Parathyroid adenoma (tissue), 2 donors: ENCODE results near the gene TFAP2A.

Experiments
- H2AFZ ChIP-seq: fragments of 300-600 bp; sonication (generic); one replicate; pipeline ENCODE4 v1.7.0; 2017; ENCODE audit warnings: antibody characterized with exemption, mild to moderate bottlenecking
- H3K27ac ChIP-seq: fragments of 300-600 bp; sonication (generic); one replicate; pipeline ENCODE4 v1.7.0; 2017
- H3K27me3 ChIP-seq: fragments of 300-600 bp; sonication (generic); one replicate; pipeline ENCODE4 v1.7.0; 2017; ENCODE audit warnings: low read length; ENCODE audit not compliant: control insufficient read depth, insufficient read depth
- H3K36me3 ChIP-seq: fragments of 300-600 bp; sonication (generic); one replicate; pipeline ENCODE4 v1.7.0; 2017; ENCODE audit warnings: low read length; ENCODE audit not compliant: control insufficient read depth, insufficient read depth
- H3K4me1 ChIP-seq: fragments of 300-600 bp; sonication (generic); one replicate; pipeline ENCODE4 v1.7.0; 2017; ENCODE audit warnings: control low read depth
- H3K4me2 ChIP-seq: fragments of 300-600 bp; sonication (generic); one replicate; pipeline ENCODE4 v1.7.0; 2017; ENCODE audit warnings: low read length
- H3K4me3 ChIP-seq: fragments of 300-600 bp; sonication (generic); one replicate; pipeline ENCODE4 v1.7.0; 2017; ENCODE audit warnings: low read depth, low read length
- H3K79me2 ChIP-seq: fragments of 300-600 bp; sonication (generic); one replicate; pipeline ENCODE4 v1.7.0; 2017; ENCODE audit warnings: control low read depth
- H3K9ac ChIP-seq: fragments of 300-600 bp; sonication (generic); one replicate; pipeline ENCODE4 v1.7.0; 2017; ENCODE audit warnings: mild to moderate bottlenecking
- H3K9me3 ChIP-seq: fragments of 300-600 bp; sonication (generic); one replicate; pipeline ENCODE4 v1.7.0; 2017; ENCODE audit warnings: low read length; ENCODE audit not compliant: control insufficient read depth
- TF ChIP-seq, protein P1 (sequence below): fragments of 300-600 bp; sonication (generic); IDR thresholded peaks from one replicate; pipeline ENCODE4 v1.7.0; 2017; ENCODE audit warnings: antibody characterized with exemption, mild to moderate bottlenecking
- donor health status: primary hyperparathyroidism.

TFAP2A gene

GRCh38 chr6:10395171-10395703 is 19.6 kb downstream of the TFAP2A start:
- Histone ChIP-seq H3K27ac (no peak overlapping the region), H3K36me3 (no peaks in the 10 kb centered on the region), H3K9ac (no peak overlapping the region), H3K4me2 (no peak overlapping the region), H3K79me2 (no peaks in the 10 kb centered on the region), H3K27me3 (peaks cover 13% of the 10 kb centered on the region), H3K4me1 (no peaks in the 10 kb centered on the region), H3K9me3 (no peaks in the 10 kb centered on the region), H2AFZ (no peak overlapping the region), H3K4me3 (no peak overlapping the region)
- TF ChIP-seq, protein P1, sequence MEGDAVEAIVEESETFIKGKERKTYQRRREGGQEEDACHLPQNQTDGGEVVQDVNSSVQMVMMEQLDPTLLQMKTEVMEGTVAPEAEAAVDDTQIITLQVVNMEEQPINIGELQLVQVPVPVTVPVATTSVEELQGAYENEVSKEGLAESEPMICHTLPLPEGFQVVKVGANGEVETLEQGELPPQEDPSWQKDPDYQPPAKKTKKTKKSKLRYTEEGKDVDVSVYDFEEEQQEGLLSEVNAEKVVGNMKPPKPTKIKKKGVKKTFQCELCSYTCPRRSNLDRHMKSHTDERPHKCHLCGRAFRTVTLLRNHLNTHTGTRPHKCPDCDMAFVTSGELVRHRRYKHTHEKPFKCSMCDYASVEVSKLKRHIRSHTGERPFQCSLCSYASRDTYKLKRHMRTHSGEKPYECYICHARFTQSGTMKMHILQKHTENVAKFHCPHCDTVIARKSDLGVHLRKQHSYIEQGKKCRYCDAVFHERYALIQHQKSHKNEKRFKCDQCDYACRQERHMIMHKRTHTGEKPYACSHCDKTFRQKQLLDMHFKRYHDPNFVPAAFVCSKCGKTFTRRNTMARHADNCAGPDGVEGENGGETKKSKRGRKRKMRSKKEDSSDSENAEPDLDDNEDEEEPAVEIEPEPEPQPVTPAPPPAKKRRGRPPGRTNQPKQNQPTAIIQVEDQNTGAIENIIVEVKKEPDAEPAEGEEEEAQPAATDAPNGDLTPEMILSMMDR = no peak

DNA sequence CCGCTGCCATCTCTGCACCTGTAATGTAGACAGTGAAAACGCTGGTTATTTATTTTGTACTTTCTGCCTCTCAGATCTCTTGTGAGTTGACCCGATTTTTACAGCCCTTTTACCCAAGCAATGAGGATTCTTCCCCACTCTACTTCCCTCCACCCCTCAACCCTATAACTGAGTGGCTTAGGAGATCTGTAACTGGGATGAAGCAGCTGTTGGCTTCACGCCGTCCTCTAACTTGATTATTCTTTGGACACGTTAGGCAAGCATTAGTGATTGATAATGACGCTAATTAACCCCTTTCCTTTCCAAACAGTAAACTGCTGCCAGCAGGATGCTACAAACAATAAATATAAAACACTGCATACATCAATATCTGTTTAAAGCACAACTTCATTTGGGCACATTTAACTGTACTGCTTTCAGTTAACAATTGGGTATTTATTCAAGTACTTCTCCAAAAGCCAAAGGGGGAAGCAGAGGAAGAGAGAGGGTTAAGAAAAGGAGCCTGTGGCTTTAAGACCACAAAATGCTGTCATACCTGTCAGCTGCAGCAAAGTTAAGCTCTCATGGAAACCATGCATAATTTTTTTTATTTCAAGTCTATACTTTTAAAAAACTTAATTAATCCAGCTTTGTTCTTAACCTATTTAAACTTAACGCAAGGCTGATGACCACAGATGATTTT is 21.2 kb downstream of the TFAP2A start:
- Histone ChIP-seq H3K36me3 (no peaks in the 10 kb centered on the region), H3K27ac (no peak overlapping the region), H3K27me3 (peaks cover 23% of the 10 kb centered on the region), H3K4me1 (no peaks in the 10 kb centered on the region), H3K9me3 (no peaks in the 10 kb centered on the region), H3K9ac (no peak overlapping the region), H3K4me3 (no peak overlapping the region), H3K79me2 (no peaks in the 10 kb centered on the region), H3K4me2 (no peak overlapping the region), H2AFZ (no peak overlapping the region)
- TF ChIP-seq, protein P1 = no peak

DNA sequence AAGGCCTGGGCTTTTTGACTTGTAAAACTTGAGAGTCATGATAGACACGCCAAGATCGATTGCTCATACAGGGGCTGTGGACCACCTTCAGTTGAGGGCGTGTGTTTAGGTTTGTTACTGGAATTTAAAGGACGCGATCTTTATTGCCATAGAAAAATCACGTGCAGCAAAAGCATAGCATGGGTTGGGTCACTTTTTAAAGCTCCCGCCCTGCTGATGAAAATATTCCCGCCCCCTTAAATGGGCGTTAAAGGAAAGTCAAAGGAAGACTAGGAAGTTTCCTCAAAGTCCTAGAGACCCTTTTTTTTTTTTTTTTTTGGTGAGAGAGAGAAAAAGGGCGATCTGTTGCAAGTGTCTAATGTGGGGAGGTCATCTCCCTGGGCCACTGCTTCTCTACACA is 23.1 kb downstream of the TFAP2A start:
- no peaks in the 10 kb centered on the region for H3K9me3 ChIP-seq

GRCh38 chr6:10391299-10391630 is 23.6 kb downstream of the TFAP2A start:
- Histone ChIP-seq H3K9ac (no peak overlapping the region), H3K79me2 (no peaks in the 10 kb centered on the region), H2AFZ (no peak overlapping the region), H3K36me3 (no peaks in the 10 kb centered on the region), H3K27me3 (peaks cover 20% of the 10 kb centered on the region), H3K27ac (no peak overlapping the region), H3K4me2 (no peak overlapping the region), H3K4me3 (no peak overlapping the region), H3K4me1 (no peaks in the 10 kb centered on the region), H3K9me3 (no peaks in the 10 kb centered on the region)
- TF ChIP-seq, protein P1 = no peak

More for the DNA sequence above, 23.1 kb downstream of the TFAP2A start:
- TF ChIP-seq, protein P1 = no peak
- Histone ChIP-seq H3K4me2 (no peak overlapping the region), H3K79me2 (no peaks in the 10 kb centered on the region), H3K4me1 (no peaks in the 10 kb centered on the region), H2AFZ (no peak overlapping the region), H3K9ac (no peak overlapping the region), H3K27me3 (peaks cover 20% of the 10 kb centered on the region), H3K4me3 (no peak overlapping the region), H3K27ac (no peak overlapping the region), H3K36me3 (no peaks in the 10 kb centered on the region)
